Fibroblast of pulmonary artery (primary cell): ENCODE measurements around the gene EPB41L5.
"Not testable (repeated sequence)": the region's sequence is repeated elsewhere in the genome, so short reads cannot be mapped to it uniquely, and the experiment has no call there.

Experiments used
- DNase-seq: peaks from one replicate; pipeline ENCODE4 v3.0.0-alpha.2; 2010; ENCODE audit warnings: low read depth
- H3K4me3 ChIP-seq: replicated peaks from 2 replicates; pipeline ENCODE4 v1.5.1; 2011; ENCODE audit warnings: low read depth, mild to moderate bottlenecking, control low read depth, low read length, moderate library complexity
- CTCF ChIP-seq: IDR thresholded peaks from 2 replicates; pipeline ENCODE4 v1.5.1; 2011; ENCODE audit warnings: mild to moderate bottlenecking, control low read depth, low read length, inconsistent platforms; ENCODE audit errors: missing control alignments

EPB41L5 gene

GRCh38 chr2:120123090-120123489 is 110.2 kb downstream of the EPB41L5 start:
- no peak overlapping the region for H3K4me3 ChIP-seq
- no peak for DNase-seq
- no peak for TF ChIP-seq CTCF

GRCh38 chr2:120125195-120125594 is 112.3 kb downstream of the EPB41L5 start:
- DNase-seq = no peak
- no peak for TF ChIP-seq CTCF
- H3K4me3 ChIP-seq = no peak overlapping the region

DNA sequence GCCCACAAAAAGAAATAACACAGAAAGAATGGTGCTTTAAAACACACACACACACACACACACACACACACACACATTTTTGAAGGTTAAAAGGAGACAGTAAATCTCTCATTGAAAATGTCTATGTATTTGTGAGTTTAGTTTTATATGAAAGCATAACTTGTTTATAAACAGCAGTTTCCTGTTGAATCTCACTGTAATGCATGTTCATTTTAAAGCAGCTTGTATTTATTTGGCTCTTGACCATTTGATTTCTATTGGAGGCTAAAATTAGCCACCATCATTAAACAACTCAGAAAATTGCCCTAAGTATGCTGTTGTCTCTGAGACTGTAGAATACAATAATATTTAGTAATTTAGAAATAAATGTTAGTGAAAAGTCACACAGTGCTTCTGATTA is 115.3 kb downstream of the EPB41L5 start:
- no peak for DNase-seq
- TF ChIP-seq CTCF = no peak
- no peak overlapping the region for H3K4me3 ChIP-seq

- DNase-seq = peak; percentile 77
Measured at GRCh38 chr2:120132190-120132589, 119.3 kb downstream of the EPB41L5 start.

DNA sequence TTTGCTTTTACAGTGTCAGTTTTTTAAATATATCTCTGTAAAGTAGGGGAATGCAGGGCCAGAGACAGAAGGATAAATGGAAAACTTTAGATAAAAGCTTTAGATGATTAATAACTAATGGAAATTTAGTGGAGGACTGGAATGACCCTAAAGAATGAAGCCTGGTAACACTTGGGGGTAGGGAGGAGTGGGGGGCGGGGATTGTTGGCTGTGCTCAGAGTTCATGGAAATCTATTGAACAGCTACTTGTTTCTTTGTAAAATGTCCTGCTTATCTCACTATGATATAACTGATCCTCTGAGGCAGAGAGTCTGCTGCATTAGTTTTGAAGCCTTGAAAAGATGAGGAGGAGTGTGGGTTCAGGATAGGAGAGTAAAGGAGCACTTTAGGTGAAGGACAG is 119.8 kb downstream of the EPB41L5 start:
- no peak for TF ChIP-seq CTCF
- DNase-seq = peak; percentile 23
- peak overlapping the region; percentile 23 for H3K4me3 ChIP-seq

More at GRCh38 chr2:120132190-120132589, 119.3 kb downstream of the EPB41L5 start:
- peak overlapping the region; percentile 23 for H3K4me3 ChIP-seq
- no peak for TF ChIP-seq CTCF

GRCh38 chr2:120133572-120134244 is 120.8 kb downstream of the EPB41L5 start:
- peak; percentile 33 for DNase-seq
- TF ChIP-seq CTCF = no peak
- H3K4me3 ChIP-seq = no peak overlapping the region

- peak; percentile 96 for DNase-seq
- TF ChIP-seq CTCF = no peak
- no peak overlapping the region for H3K4me3 ChIP-seq
Measured at GRCh38 chr2:120134263-120134662, 121.4 kb downstream of the EPB41L5 start.

GRCh38 chr2:120135013-120135412 is 122.1 kb downstream of the EPB41L5 start:
- DNase-seq, H3K4me3 ChIP-seq: not testable (repeated sequence)
